HepG2 (cell line): ENCODE measurements around the gene SH3GLB2. TPM values are rescaled to one million over a fixed set of nuclear protein-coding genes. Genes with fewer than 3 reads are reported as not detected.

Experiments
- BCL6 ChIP-seq: IDR thresholded peaks from 2 replicates; pipeline ENCODE4 v1.6.1; 2016; ENCODE audit warnings: missing genetic modification reagents, missing compliant biosample characterization
- BHLHE40 ChIP-seq: IDR thresholded peaks from 2 replicates; pipeline ENCODE4 v1.6.1; 2011; ENCODE audit warnings: low read length, improper control_type of control experiment
- E2F1 ChIP-seq: sonication (generic); formaldehyde crosslinking; IDR thresholded peaks from 2 replicates; pipeline ENCODE4 v1.5.0; 2020; ENCODE audit warnings: missing genetic modification reagents
- HOXA3 ChIP-seq: sonication (generic); formaldehyde crosslinking; IDR thresholded peaks from 2 replicates; pipeline ENCODE4 v1.5.0; 2020; ENCODE audit warnings: missing genetic modification reagents
- MIER3 ChIP-seq: IDR thresholded peaks from 2 replicates; pipeline ENCODE4 v1.6.1; 2016; ENCODE audit warnings: missing compliant biosample characterization, borderline replicate concordance
- MTF1 ChIP-seq: sonication (generic); formaldehyde crosslinking; IDR thresholded peaks from 2 replicates; pipeline ENCODE4 v1.5.0; 2020; ENCODE audit warnings: missing genetic modification reagents
- MYC ChIP-seq: sonication (generic); formaldehyde crosslinking; IDR thresholded peaks from 2 replicates; pipeline ENCODE4 v1.9.0; 2021; ENCODE audit warnings: missing genetic modification reagents, borderline replicate concordance
- ZFY ChIP-seq: sonication (generic); formaldehyde crosslinking; IDR thresholded peaks from 2 replicates; pipeline ENCODE4 v1.4.0; 2020; ENCODE audit warnings: missing genetic modification reagents
- ZNF205 ChIP-seq: IDR thresholded peaks from 2 replicates; pipeline ENCODE4 v1.6.1; 2018; ENCODE audit warnings: missing biosample characterization, missing genetic modification reagents
- ZNF337 ChIP-seq: sonication (generic); formaldehyde crosslinking; IDR thresholded peaks from 2 replicates; pipeline ENCODE4 v1.5.1; 2020; ENCODE audit warnings: missing genetic modification reagents, low read depth, mild to moderate bottlenecking, borderline replicate concordance
- ZNF713 ChIP-seq: sonication (generic); formaldehyde crosslinking; IDR thresholded peaks from 2 replicates; pipeline ENCODE4 v1.4.0; 2020; ENCODE audit warnings: mild to moderate bottlenecking, missing genetic modification reagents
- polyA plus RNA-seq, 8 experiments: library from polyadenylated mRNA; depleted of rRNA in 3 of 8; stranded (reverse) in 7 of 8; unstranded in 1 of 8; fragments of >200 nt; fragmentation: Illumina TruSeq in 4 of 8; extraction: Trizol in 4 of 8; gene quantifications; 2 replicates each; pipeline versions ENCODE4 v1.2.1 to v1.2.3, GENCODE V29; 2011 to 2016; ENCODE audit warnings: low read depth in 4 of 8, missing spikeins in 1 of 8, mixed read lengths in 1 of 8; ENCODE audit not compliant: insufficient read depth in 1 of 8
- total RNA-seq, 5 experiments: library from RNA; depleted of rRNA; stranded (reverse); fragments of >200 nt; fragmentation: Illumina TruSeq; extraction: Trizol; gene quantifications; 2 replicates each; pipeline ENCODE4 v1.2.3, GENCODE V29; 2016; ENCODE audit warnings: low read depth in 1 of 5
- TF ChIP-seq, protein P1 (sequence below): sonication (generic); formaldehyde crosslinking; IDR thresholded peaks from 2 replicates; pipeline ENCODE4 v1.4.0; 2020; ENCODE audit warnings: missing genetic modification reagents

SH3GLB2 gene
- total and polyA plus RNA-seq, 2 of the 13 experiments (the other 11 are each of a cell fraction or from before 2014, with no cell fraction given): 24.0 to 40.6 TPM

DNA sequence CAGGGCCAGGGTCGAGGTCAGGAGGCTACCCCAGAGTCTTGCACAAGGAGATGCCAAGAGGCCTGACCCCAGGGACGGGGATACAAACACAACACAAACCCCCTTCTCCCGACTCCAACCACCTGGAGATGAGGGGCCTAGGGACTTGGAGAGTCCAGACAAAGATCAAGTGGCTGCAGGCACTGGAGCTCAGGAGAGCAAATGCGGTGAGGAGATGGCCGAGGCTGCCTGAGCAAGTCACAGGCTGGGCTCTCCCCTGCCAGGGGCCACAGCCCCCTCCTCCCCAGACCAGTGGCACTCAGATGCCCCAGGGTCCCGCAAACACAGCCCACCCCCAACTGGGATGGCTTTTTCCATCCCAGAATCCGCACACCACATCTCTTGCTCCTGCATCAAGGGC lies 15.8 kb downstream of the SH3GLB2 start (continued):
- TF ChIP-seq E2F1 (CRISPR knock-in tag) (no peak), MTF1 (CRISPR knock-in tag) (no peak), HOXA3 (CRISPR knock-in tag) (no peak), MIER3 (CRISPR knock-in tag) (no peak), ZFY (CRISPR knock-in tag) (no peak), BHLHE40 (no peak), ZNF205 (CRISPR knock-in tag) (no peak), ZNF337 (no peak), MYC (CRISPR knock-in tag) (no peak), BCL6 (CRISPR knock-in tag) (no peak), ZNF713 (no peak)
- TF ChIP-seq, protein P1, sequence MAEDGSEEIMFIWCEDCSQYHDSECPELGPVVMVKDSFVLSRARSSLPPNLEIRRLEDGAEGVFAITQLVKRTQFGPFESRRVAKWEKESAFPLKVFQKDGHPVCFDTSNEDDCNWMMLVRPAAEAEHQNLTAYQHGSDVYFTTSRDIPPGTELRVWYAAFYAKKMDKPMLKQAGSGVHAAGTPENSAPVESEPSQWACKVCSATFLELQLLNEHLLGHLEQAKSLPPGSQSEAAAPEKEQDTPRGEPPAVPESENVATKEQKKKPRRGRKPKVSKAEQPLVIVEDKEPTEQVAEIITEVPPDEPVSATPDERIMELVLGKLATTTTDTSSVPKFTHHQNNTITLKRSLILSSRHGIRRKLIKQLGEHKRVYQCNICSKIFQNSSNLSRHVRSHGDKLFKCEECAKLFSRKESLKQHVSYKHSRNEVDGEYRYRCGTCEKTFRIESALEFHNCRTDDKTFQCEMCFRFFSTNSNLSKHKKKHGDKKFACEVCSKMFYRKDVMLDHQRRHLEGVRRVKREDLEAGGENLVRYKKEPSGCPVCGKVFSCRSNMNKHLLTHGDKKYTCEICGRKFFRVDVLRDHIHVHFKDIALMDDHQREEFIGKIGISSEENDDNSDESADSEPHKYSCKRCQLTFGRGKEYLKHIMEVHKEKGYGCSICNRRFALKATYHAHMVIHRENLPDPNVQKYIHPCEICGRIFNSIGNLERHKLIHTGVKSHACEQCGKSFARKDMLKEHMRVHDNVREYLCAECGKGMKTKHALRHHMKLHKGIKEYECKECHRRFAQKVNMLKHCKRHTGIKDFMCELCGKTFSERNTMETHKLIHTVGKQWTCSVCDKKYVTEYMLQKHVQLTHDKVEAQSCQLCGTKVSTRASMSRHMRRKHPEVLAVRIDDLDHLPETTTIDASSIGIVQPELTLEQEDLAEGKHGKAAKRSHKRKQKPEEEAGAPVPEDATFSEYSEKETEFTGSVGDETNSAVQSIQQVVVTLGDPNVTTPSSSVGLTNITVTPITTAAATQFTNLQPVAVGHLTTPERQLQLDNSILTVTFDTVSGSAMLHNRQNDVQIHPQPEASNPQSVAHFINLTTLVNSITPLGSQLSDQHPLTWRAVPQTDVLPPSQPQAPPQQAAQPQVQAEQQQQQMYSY (CRISPR knock-in tag): no peak
- TF ChIP-seq, all 625 proteins: peak for 0
